AG04449 (cell line): ENCODE results near the gene CD274.
"Not testable (repeated sequence)": the region's sequence is repeated elsewhere in the genome, so short reads cannot be mapped to it uniquely, and the experiment has no call there.

ENCODE experiments used
- CTCF ChIA-PET: fragments of 350-600 bp; formaldehyde crosslinking; extraction: SDS; loops from one replicate; lab custom pipeline; 2021; ENCODE audit warnings: antibody characterized with exemption; lab: Yijun Ruan, JAX
- POLR2A ChIA-PET: fragments of 400-600, 350-600 bp; formaldehyde crosslinking; extraction: SDS; loops from one replicate; lab custom pipeline; 2020; ENCODE audit warnings: antibody characterized with exemption, inconsistent platforms; lab: Yijun Ruan, JAX
- DNase-seq: peaks from one replicate; pipeline ENCODE4 v3.0.0-alpha.2; 2010; ENCODE audit warnings: low read depth, low spot score
- H3K4me3 ChIP-seq: 2 replicates; pipeline ENCODE4 v1.5.1; 2011; ENCODE audit warnings: low read depth, mild to moderate bottlenecking, control low read depth, low read length
- CTCF ChIP-seq: IDR thresholded peaks from one replicate; pipeline ENCODE4 v1.5.1; 2011; ENCODE audit warnings: mild to moderate bottlenecking, moderate library complexity, low read length, control low read depth, inconsistent platforms; ENCODE audit not compliant: insufficient read depth; ENCODE audit errors: missing control alignments

The CD274 gene

GRCh38 chr9:5443850-5444249, 6.5 kb upstream of the CD274 start:
- no peak for DNase-seq
- no peak for TF ChIP-seq CTCF
- H3K4me3 ChIP-seq = no peak overlapping the region
- ChIA-PET POLR2A (no interaction called here), CTCF (interaction anchor here (0.6 to 9.1 kb wide), 12 partner anchors 12 to 694 kb away, joined by 3 to 90 read pairs (median 4); partner anchors contain the start of gene INSL6)

- H3K4me3 ChIP-seq, CTCF ChIA-PET, DNase-seq, POLR2A ChIA-PET: not testable (repeated sequence)
Observed at GRCh38 chr9:5445096-5445495, 5.2 kb upstream of the CD274 start.

- no peak for TF ChIP-seq CTCF
- ChIA-PET CTCF (no interaction called here), POLR2A (no interaction called here)
- H3K4me3 ChIP-seq = no peak overlapping the region
- DNase-seq = no peak
Observed at GRCh38 chr9:5445886-5446285, 4.5 kb upstream of the CD274 start.

- CTCF ChIA-PET = interaction anchor here (1.0 kb wide), 1 partner anchor 143 kb away, joined by 5 read pairs; no protein-coding TSS in a partner anchor
- POLR2A ChIA-PET = no interaction called here
- no peak for DNase-seq
- TF ChIP-seq CTCF = no peak
- H3K4me3 ChIP-seq = no peak overlapping the region
Observed at GRCh38 chr9:5446451-5447236, 3.7 kb upstream of the CD274 start.

- TF ChIP-seq CTCF = no peak
- no peak for DNase-seq
- CTCF ChIA-PET = interaction anchor here (1.0 kb wide), 1 partner anchor 142 kb away, joined by 5 read pairs; no protein-coding TSS in a partner anchor
- no peak overlapping the region for H3K4me3 ChIP-seq
- POLR2A ChIA-PET = no interaction called here
Observed at GRCh38 chr9:5447337-5447736, 3.0 kb upstream of the CD274 start.

GRCh38 chr9:5448016-5448415, 2.3 kb upstream of the CD274 start:
- ChIA-PET POLR2A (no interaction called here), CTCF (interaction anchor here (0.6 to 3.5 kb wide), 2 partner anchors 140 to 262 kb away, joined by 3 to 75 read pairs; partner anchors contain the start of gene INSL6)
- no peak overlapping the region for H3K4me3 ChIP-seq
- no peak for TF ChIP-seq CTCF
- no peak for DNase-seq
